NCI-H2227 treated with DMSO at 0.1 percent for 48 hours (cell line): ENCODE data around the gene RHAG.
"Not testable (repeated sequence)": the region's sequence is repeated elsewhere in the genome, so short reads cannot be mapped to it uniquely, and the experiment has no call there.

ENCODE experiments used
- DNase-seq: peaks from one replicate; lab custom pipeline; 2025; lab: John Stamatoyannopoulos, UW

Gene RHAG

GRCh38 chr6:49636713-49637349 lies at the start of gene RHAG:
Gene RHAG, minus strand, starts transcription at chr6:49636839. Its CDS starts 27 bp downstream, at chr6:49636812.
- no peak for DNase-seq

GRCh38 chr6:49676671-49677281 lies 40.1 kb upstream of the RHAG start:
- DNase-seq, result no peak

- no peak for DNase-seq
Observed at GRCh38 chr6:49675816-49676215, 39.2 kb upstream of the RHAG start.

- DNase-seq, result no peak
Observed at GRCh38 chr6:49668083-49668511, 31.5 kb upstream of the RHAG start.

- DNase-seq, result no peak
Observed at GRCh38 chr6:49666930-49667757, 30.5 kb upstream of the RHAG start.

GRCh38 chr6:49666480-49666879 lies 29.8 kb upstream of the RHAG start:
- no peak for DNase-seq

GRCh38 chr6:49664817-49665216 lies 28.2 kb upstream of the RHAG start:
- DNase-seq, result no peak

- not testable (repeated sequence) for DNase-seq
Observed at GRCh38 chr6:49664054-49664453, 27.4 kb upstream of the RHAG start.

GRCh38 chr6:49662892-49663261 lies 26.2 kb upstream of the RHAG start:
- no peak for DNase-seq

- no peak for DNase-seq
Observed at GRCh38 chr6:49662231-49662891, 25.7 kb upstream of the RHAG start.

- DNase-seq, result no peak
Observed at GRCh38 chr6:49653942-49654341, 17.3 kb upstream of the RHAG start.

GRCh38 chr6:49653438-49653837 lies 16.8 kb upstream of the RHAG start:
- no peak for DNase-seq

GRCh38 chr6:49651239-49651638 lies 14.6 kb upstream of the RHAG start:
- DNase-seq, result no peak

- DNase-seq, result no peak
Observed at GRCh38 chr6:49649988-49650387, 13.3 kb upstream of the RHAG start.

- no peak for DNase-seq
Observed at GRCh38 chr6:49648036-49648435, 11.4 kb upstream of the RHAG start.

GRCh38 chr6:49647476-49647875 lies 10.8 kb upstream of the RHAG start:
- no peak for DNase-seq

GRCh38 chr6:49646942-49647341 lies 10.3 kb upstream of the RHAG start:
- no peak for DNase-seq

GRCh38 chr6:49646130-49646824 lies 9.6 kb upstream of the RHAG start:
- DNase-seq, result no peak

GRCh38 chr6:49645139-49645538 lies 8.5 kb upstream of the RHAG start:
- no peak for DNase-seq

GRCh38 chr6:49639177-49639817 lies 2.7 kb upstream of the RHAG start:
- no peak for DNase-seq

- DNase-seq, result no peak
Observed at GRCh38 chr6:49637350-49637731, 702 bp upstream of the RHAG start.
